K562 (cell line): Measurements from ENCODE around the gene MUSTN1. TPM values are rescaled to one million over a fixed set of nuclear protein-coding genes. Genes with fewer than 3 reads are reported as not detected.

Source experiments
- ARHGAP35 ChIP-seq: fragments of 450-650 bp; IDR thresholded peaks from 2 replicates; pipeline ENCODE4 v1.6.1; 2018; ENCODE audit not compliant: partially characterized antibody
- ATF3 ChIP-seq, 2 experiments: fragments of 450-650 bp in 1 of 2; sonication (generic) in 1 of 2; formaldehyde crosslinking in 1 of 2; IDR thresholded peaks in 1 of 2; conservative IDR thresholded peaks in 1 of 2; 2 replicates each; pipeline versions ENCODE4 v1.6.1 to v1.8.1; 2016 to 2023; ENCODE audit warnings: mild to moderate bottlenecking in 2 of 2, moderate library complexity in 2 of 2, inconsistent platforms in 1 of 2, missing genetic modification reagents in 1 of 2
- CBFA2T3 ChIP-seq: fragments of 450-650 bp; IDR thresholded peaks from 2 replicates; pipeline ENCODE4 v1.6.1; 2017
- EP300 ChIP-seq: IDR thresholded peaks from 2 replicates; pipeline ENCODE4 v1.6.1; 2012; ENCODE audit warnings: low read length, improper control_type of control experiment
- FOSL1 ChIP-seq: fragments of 200-800 bp; sonication (Bioruptor generic); conservative IDR thresholded peaks from 2 replicates; pipeline ENCODE4 v1.6.1; 2016; ENCODE audit warnings: missing genetic modification characterization, missing compliant biosample characterization
- GTF2A2 ChIP-seq: IDR thresholded peaks from 2 replicates; pipeline ENCODE4 v1.6.1; 2016; ENCODE audit warnings: mild to moderate bottlenecking, missing genetic modification characterization, missing compliant biosample characterization
- HMG20B ChIP-seq: fragments of 250-450 bp; sonication (Bioruptor Pico); IDR thresholded peaks from 2 replicates; pipeline ENCODE4 v1.5.0; 2021; ENCODE audit warnings: mild to moderate bottlenecking
- IRF1 ChIP-seq: sonication (generic); formaldehyde crosslinking; IDR thresholded peaks from 2 replicates; pipeline ENCODE4 v1.8.0; 2022; ENCODE audit warnings: missing genetic modification reagents, mild to moderate bottlenecking, borderline replicate concordance
- JUNB ChIP-seq: fragments of 450-650 bp; formaldehyde crosslinking; conservative IDR thresholded peaks from 2 replicates; pipeline ENCODE4 v1.4.0; 2020; ENCODE audit warnings: mild to moderate bottlenecking
- JUND ChIP-seq, 2 experiments: IDR thresholded peaks; 2 replicates in 1 of 2; 3 replicates in 1 of 2; pipeline ENCODE4 v1.6.1; 2011; ENCODE audit warnings: borderline replicate concordance in 2 of 2, low read depth in 2 of 2, low read length in 2 of 2, improper control_type of control experiment in 1 of 2, missing biosample characterization in 1 of 2, missing genetic modification characterization in 1 of 2, missing genetic modification reagents in 1 of 2
- MEF2D ChIP-seq: conservative IDR thresholded peaks from 2 replicates; pipeline ENCODE4 v1.6.1; 2016; ENCODE audit warnings: low read depth, missing genetic modification characterization, missing compliant biosample characterization
- MYC ChIP-seq, 2 experiments: fragments of 250-450 bp in 1 of 2; sonication (Bioruptor Pico) in 1 of 2; IDR thresholded peaks; 2 replicates each; pipeline versions ENCODE4 v1.5.1 to v1.6.1; 2012 to 2021; ENCODE audit warnings: low read depth in 2 of 2, borderline replicate concordance in 1 of 2, improper control_type of control experiment in 1 of 2, low read length in 1 of 2, mild to moderate bottlenecking in 1 of 2, moderate library complexity in 1 of 2
- MYNN ChIP-seq, 2 experiments: sonication (generic); formaldehyde crosslinking in 1 of 2; IDR thresholded peaks; 2 replicates each; pipeline versions ENCODE4 v1.5.0 to v1.6.1; 2016 to 2020; ENCODE audit warnings: antibody characterized with exemption in 1 of 2, missing genetic modification reagents in 1 of 2
- NFIC ChIP-seq: fragments of 450-650 bp; IDR thresholded peaks from 2 replicates; pipeline ENCODE4 v1.6.1; 2017; ENCODE audit warnings: mild to moderate bottlenecking, inconsistent platforms
- PRMT5 ChIP-seq: sonication (generic); formaldehyde crosslinking; IDR thresholded peaks from 2 replicates; pipeline ENCODE4 v1.5.0; 2020; ENCODE audit warnings: missing genetic modification reagents
- USF2 ChIP-seq: sonication (generic); formaldehyde crosslinking; IDR thresholded peaks from 2 replicates; pipeline ENCODE4 v1.5.0; 2020; ENCODE audit warnings: missing genetic modification reagents
- ZNF253 ChIP-seq: fragments of 250-450 bp; sonication (Bioruptor Pico); conservative IDR thresholded peaks from 2 replicates; pipeline ENCODE4 v1.6.1; 2021; ENCODE audit warnings: mild to moderate bottlenecking
- ZNF764 ChIP-seq: fragments of 250-450 bp; sonication (Bioruptor Pico); IDR thresholded peaks from 2 replicates; pipeline ENCODE4 v1.4.0; 2020; ENCODE audit warnings: low read depth, mild to moderate bottlenecking, moderate library complexity
- polyA plus RNA-seq, 8 experiments: library from polyadenylated mRNA; depleted of rRNA in 4 of 8; stranded (reverse) in 5 of 8; unstranded in 3 of 8; fragments of >200 nt; fragmentation: Nextera tagmentation in 2 of 8; fragmentation: Illumina TruSeq in 1 of 8; extraction: Ambion mirVana in 2 of 8; extraction: Trizol in 1 of 8; gene quantifications; 2 replicates each; pipeline versions ENCODE4 v1.2.1 to v1.2.3, GENCODE V29; 2011 to 2014; ENCODE audit warnings: inconsistent platforms in 1 of 8, missing spikeins in 1 of 8
- total RNA-seq, 7 experiments: library from RNA; depleted of rRNA in 6 of 7; stranded (reverse); fragments of >200 nt in 6 of 7; fragmentation: Illumina TruSeq in 2 of 7; extraction: Trizol in 2 of 7; gene quantifications; 2 replicates each; pipeline versions ENCODE4 v1.2.1 to v1.2.3, GENCODE V29; 2011 to 2021; ENCODE audit warnings: low replicate concordance in 1 of 7

The MUSTN1 gene
- total and polyA plus RNA-seq, 9 of the 15 experiments (the other 6 are each of a cell fraction or from before 2014, with no cell fraction given): 0.15 to 0.78 (median 0.44) TPM; not detected in 4

GRCh38 chr3:52831500-52832301, 3.1 kb downstream of the MUSTN1 start (continued):
- TF ChIP-seq GTF2A2 (tag): no peak
- TF ChIP-seq HMG20B (CRISPR knock-in tag): no peak
- TF ChIP-seq ARHGAP35: no peak
- peak; percentile 79 for TF ChIP-seq JUND (IDR thresholded peaks at IDR 0.05; ENCODE audit: borderline replicate concordance, low read depth, low read length)
- TF ChIP-seq JUND (tag; IDR thresholded peaks at IDR 0.05; ENCODE audit: borderline replicate concordance, low read depth, low read length): peak; percentile 61; the same call in 1 of the 3 replicates
- no peak for TF ChIP-seq ZNF764
- TF ChIP-seq ZNF253 (CRISPR knock-in tag): no peak
- no peak for TF ChIP-seq USF2
- no peak for TF ChIP-seq MYC (IDR thresholded peaks at IDR 0.05; ENCODE audit: low read depth, low read length)
- no peak for TF ChIP-seq MYC (CRISPR knock-in tag; IDR thresholded peaks at IDR 0.05; ENCODE audit: borderline replicate concordance, low read depth)
- peak; percentile 69 for TF ChIP-seq FOSL1 (tag)
- TF ChIP-seq MEF2D (tag): no peak
- 0 out of 2 replicates have a peak, but pooled peaks have one; percentile 34 for TF ChIP-seq JUNB (CRISPR knock-in tag)
- no peak for TF ChIP-seq CBFA2T3
- peak; percentile 73 for TF ChIP-seq ATF3 (IDR thresholded peaks at IDR 0.05)
- TF ChIP-seq ATF3 (CRISPR knock-in tag; conservative IDR thresholded peaks at IDR 0.05): no peak
- no peak for TF ChIP-seq IRF1
- TF ChIP-seq EP300: no peak
- no peak for TF ChIP-seq PRMT5
- no peak for TF ChIP-seq MYNN (IDR thresholded peaks at IDR 0.05)
- TF ChIP-seq MYNN (CRISPR knock-in tag; IDR thresholded peaks at IDR 0.05): no peak
- peak; percentile 83 for TF ChIP-seq NFIC
